ENCODE data around the gene CBFA2T3.

The CBFA2T3 gene

DNA sequence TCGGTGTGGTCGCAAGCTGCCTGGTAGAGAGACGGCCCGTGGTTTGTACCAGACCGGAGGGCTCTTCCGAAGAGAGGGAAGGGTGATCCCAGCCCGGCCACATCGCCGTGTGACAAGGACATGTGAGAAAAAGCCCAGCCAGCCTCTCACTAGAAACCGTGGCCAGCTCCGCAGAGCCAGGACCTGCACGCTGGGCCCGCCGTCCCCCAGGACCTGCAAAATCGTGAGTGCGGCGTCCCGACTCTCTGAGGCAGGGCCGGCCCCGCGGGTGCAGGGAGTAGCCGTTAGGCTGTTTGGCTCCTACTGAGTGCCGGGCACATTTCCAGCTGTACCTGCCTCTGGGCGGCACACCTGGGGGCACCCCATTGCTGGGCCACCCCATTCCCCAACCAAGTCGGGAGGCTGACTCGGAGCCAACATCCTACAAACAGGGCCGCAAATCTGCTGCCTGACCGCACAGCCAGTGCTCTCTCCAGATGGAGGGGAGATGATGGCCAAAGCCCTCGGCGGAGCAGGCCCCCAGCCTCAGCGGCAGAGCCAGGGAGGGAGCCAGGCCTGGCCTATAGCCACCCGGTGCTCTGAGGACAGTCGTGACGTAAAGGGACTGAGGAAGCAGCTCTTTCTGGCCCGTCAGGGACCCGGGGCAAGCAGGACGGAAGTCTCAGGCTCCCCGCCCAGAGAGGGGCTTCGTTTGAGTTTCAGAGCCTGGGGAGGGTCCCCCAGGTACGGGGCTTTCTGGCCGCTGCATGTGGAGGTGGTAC, 76.9 kb downstream of the CBFA2T3 start:
- TF ChIP-seq, protein P1, sequence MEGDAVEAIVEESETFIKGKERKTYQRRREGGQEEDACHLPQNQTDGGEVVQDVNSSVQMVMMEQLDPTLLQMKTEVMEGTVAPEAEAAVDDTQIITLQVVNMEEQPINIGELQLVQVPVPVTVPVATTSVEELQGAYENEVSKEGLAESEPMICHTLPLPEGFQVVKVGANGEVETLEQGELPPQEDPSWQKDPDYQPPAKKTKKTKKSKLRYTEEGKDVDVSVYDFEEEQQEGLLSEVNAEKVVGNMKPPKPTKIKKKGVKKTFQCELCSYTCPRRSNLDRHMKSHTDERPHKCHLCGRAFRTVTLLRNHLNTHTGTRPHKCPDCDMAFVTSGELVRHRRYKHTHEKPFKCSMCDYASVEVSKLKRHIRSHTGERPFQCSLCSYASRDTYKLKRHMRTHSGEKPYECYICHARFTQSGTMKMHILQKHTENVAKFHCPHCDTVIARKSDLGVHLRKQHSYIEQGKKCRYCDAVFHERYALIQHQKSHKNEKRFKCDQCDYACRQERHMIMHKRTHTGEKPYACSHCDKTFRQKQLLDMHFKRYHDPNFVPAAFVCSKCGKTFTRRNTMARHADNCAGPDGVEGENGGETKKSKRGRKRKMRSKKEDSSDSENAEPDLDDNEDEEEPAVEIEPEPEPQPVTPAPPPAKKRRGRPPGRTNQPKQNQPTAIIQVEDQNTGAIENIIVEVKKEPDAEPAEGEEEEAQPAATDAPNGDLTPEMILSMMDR (IDR thresholded peaks at IDR 0.05), result no peak
- Histone ChIP-seq H3K36me3 (ENCODE audit: control insufficient read depth, insufficient read depth, low read length) (no peaks in the 10 kb centered on the region), H3K9ac (no peak overlapping the region), H2AFZ (no peak overlapping the region), H3K4me3 (ENCODE audit: low read depth, low read length) (no peak overlapping the region), H3K27ac (no peak overlapping the region), H3K9me3 (ENCODE audit: control insufficient read depth, low read length) (no peaks in the 10 kb centered on the region), H3K4me2 (ENCODE audit: low read length) (no peak overlapping the region), H3K79me2 (no peaks in the 10 kb centered on the region), H3K4me1 (no peaks in the 10 kb centered on the region), H3K27me3 (ENCODE audit: control insufficient read depth, insufficient read depth, low read length) (no peaks in the 10 kb centered on the region)

DNA sequence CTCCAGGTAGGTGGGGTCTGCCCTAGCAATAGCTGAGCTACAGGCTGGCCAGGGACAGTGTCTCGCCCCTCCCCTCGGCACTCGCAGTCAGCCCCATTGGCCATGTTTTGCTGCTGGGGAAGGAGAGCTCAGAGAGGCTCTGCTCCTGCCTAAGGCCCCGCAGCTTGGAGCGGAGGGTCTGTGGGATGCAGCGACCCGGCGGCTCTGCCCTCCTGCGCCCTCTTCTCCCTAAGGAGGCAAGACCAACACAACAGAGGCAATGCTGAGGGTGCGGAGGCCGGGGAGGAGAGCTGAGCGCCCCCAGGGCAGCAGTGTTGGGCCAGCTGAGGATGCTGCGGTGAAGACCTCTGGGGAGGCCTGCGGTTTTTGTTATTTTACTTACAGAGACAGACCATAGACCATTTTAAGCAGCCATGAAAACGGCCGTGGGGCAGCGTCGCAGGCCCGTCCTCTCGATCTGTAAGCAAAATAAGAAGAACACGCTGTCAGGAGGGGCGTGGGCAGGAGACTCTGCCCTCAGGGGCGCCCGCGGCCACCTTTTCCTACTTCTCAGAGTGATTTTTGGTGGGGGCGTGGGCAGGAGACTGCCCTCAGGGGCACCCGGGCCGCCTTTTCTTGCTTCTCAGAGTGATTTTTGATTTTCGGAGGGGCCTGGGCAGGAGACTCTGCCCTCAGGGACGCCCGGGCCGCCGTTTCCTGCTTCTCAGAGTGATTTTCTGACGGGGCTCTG, 79.1 kb downstream of the CBFA2T3 start:
- Histone ChIP-seq H3K4me1 (no peaks in the 10 kb centered on the region), H3K9ac (no peak overlapping the region), H3K27ac (no peak overlapping the region), H3K9me3 (ENCODE audit: control insufficient read depth, low read length) (no peaks in the 10 kb centered on the region), H3K36me3 (ENCODE audit: control insufficient read depth, insufficient read depth, low read length) (no peaks in the 10 kb centered on the region), H2AFZ (no peak overlapping the region), H3K27me3 (ENCODE audit: control insufficient read depth, insufficient read depth, low read length) (no peaks in the 10 kb centered on the region), H3K4me2 (ENCODE audit: low read length) (no peak overlapping the region), H3K4me3 (ENCODE audit: low read depth, low read length) (no peak overlapping the region), H3K79me2 (no peaks in the 10 kb centered on the region)
- TF ChIP-seq, protein P1 (IDR thresholded peaks at IDR 0.05), result no peak

DNA sequence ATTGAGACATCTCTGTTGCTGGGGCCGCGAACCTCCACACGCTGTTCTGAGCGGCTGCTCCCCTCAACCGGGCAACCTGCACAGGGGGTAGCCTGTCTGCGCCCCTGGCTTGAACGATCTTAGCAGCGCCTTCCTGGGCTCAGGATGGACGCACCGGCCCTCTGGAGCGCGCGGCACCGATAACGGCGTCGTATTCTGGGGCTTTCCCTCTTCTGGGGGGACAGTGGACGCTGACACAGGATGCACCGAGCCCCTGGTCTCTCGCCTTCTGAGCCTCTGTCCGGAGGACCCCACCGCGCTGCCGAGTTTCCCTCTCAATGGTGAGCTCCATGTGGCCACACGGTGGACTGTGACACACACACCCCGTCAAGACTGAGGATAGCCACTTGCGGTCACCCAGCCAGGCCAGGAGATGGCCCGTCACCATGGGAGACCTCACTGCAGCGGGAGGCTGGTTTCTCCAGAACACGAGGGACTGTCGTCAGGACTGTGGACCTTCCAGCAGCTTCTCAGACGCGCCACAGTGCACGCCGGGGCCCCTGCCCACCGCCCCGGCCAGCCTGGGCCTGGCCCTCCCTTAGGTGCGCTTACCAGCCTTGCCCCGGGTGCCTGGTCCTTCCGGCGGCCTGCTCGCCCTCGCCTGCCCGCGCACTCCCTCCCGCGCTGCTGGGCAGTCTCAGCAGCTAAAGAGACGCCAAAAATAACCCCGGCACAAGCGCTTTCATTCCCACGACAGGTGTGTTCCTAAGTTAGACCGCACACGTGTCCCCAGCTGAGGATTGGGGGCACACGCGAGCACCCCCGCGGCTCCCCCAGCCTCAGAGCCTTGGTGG, 80.6 kb downstream of the CBFA2T3 start:
- Histone ChIP-seq H3K9ac (no peak overlapping the region), H3K4me2 (ENCODE audit: low read length) (no peak overlapping the region), H2AFZ (no peak overlapping the region), H3K27me3 (ENCODE audit: control insufficient read depth, insufficient read depth, low read length) (no peaks in the 10 kb centered on the region), H3K4me1 (no peaks in the 10 kb centered on the region), H3K79me2 (no peaks in the 10 kb centered on the region), H3K27ac (no peak overlapping the region), H3K4me3 (ENCODE audit: low read depth, low read length) (no peak overlapping the region), H3K9me3 (ENCODE audit: control insufficient read depth, low read length) (no peaks in the 10 kb centered on the region), H3K36me3 (ENCODE audit: control insufficient read depth, insufficient read depth, low read length) (no peaks in the 10 kb centered on the region)
- TF ChIP-seq, protein P1 (IDR thresholded peaks at IDR 0.05), result no peak

DNA sequence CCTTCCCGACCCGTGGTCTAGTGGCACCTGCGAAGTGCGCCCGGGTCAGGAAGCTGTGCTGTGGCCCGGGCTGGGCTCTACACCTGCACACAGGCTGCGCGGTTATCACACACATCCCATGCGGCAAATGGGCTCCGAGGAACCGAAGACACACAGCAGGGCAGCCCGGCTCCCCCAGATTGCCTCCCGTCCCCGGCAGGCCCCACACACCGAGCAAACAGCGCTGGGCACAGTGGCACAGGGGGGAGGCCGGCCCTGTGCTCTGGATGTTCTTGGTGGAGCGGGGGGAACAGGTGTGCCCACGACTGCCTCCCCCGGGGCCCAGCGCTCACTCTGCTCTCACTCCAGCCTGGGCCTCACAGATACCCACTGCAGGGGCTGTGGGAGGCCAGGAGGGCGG, 81.7 kb downstream of the CBFA2T3 start:
- Histone ChIP-seq H3K27ac (no peak overlapping the region), H3K4me2 (ENCODE audit: low read length) (no peak overlapping the region), H2AFZ (no peak overlapping the region), H3K79me2 (no peaks in the 10 kb centered on the region), H3K4me1 (no peaks in the 10 kb centered on the region), H3K9me3 (ENCODE audit: control insufficient read depth, low read length) (no peaks in the 10 kb centered on the region), H3K27me3 (ENCODE audit: control insufficient read depth, insufficient read depth, low read length) (no peaks in the 10 kb centered on the region), H3K4me3 (ENCODE audit: low read depth, low read length) (no peak overlapping the region), H3K36me3 (ENCODE audit: control insufficient read depth, insufficient read depth, low read length) (no peaks in the 10 kb centered on the region), H3K9ac (no peak overlapping the region)
- TF ChIP-seq, protein P1 (IDR thresholded peaks at IDR 0.05), result no peak

Data from parathyroid adenoma (tissue), 2 donors.